CD1c-positive myeloid dendritic cell (primary cell): ENCODE results near the gene RAPGEF2.
"Not testable (repeated sequence)": the region's sequence is repeated elsewhere in the genome, so short reads cannot be mapped to it uniquely, and the experiment has no call there.

Experiments
- DNase-seq: peaks from one replicate; pipeline ENCODE4 v3.0.0-alpha.2; 2016; ENCODE audit errors: extremely low spot score

Gene RAPGEF2

DNA sequence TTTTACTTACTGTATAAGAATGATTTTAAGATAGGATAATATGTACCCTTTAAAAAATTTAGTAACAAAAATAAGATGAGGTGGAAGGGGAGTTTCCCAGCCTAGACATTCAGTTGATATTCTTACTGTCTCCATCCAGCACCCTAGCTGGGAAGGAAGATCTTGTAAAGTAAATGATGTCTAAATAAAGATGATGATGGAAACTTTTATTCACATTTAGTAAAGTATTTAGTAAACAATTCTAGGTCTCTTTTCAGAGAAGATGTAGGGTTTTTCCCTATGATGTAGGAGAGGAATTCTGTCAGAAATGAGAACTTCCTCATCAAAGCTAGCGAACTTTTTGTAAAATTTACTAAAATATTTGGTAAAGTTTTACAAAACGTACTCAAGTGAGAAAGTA lies 136.8 kb downstream of the RAPGEF2 start:
- DNase-seq = peak; percentile 49

DNA sequence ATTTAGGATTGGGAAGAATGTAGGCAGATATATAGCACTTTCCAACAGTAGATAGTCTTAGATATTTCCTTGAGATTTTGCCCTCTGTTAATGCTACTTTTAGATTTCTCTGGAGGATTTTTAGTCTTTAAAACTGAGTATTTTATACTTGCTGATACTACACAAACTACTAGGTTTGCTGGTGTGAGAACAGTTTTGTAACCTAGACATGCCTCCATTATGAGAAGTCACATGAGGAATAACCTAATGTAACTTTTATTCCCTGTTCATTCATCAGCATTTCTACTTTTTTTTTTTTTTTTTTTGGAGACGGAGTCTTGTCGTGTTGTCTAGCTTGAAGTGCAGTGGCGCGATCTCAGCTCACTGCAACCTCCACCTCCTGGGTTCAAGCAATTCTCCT lies 137.2 kb downstream of the RAPGEF2 start:
- no peak for DNase-seq

DNA sequence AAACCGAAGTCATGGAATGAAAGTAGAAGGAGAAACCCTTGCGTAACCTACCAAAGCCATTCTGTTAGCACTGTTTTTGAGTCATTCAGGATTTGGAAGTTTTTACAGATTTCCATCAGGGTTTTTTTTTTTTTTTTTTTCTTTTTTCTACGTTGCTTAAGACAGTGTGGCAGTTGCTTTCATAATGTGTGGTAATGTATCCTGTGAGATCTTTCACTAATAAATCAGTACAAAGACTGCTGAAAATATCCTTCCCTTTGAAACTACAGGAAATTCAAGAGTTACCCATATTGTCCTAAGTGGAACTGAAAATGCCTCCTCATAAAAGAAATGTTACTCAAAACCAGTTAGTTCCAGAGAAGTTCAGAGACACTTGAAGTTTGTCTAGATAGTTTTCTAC lies 137.8 kb downstream of the RAPGEF2 start:
- DNase-seq = peak; percentile 81

DNA sequence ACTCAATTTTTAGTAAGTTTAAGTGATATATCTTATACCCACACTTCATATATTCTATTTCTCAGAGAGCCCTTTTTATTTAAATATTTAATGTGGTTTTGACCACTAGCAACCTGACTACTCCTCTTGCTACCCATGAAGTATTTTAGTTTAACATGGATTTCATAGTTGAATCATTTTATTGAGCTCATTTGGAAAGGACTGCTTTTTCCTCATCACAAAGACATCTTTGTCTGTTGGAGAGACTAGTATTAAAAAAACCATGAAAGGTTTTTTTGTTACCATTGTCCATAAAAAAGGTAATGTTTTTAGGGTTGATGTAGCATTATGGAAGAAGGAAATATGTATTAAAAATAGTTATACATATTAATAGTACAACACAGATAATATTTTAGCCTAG lies 139.5 kb downstream of the RAPGEF2 start:
- DNase-seq = no peak

DNA sequence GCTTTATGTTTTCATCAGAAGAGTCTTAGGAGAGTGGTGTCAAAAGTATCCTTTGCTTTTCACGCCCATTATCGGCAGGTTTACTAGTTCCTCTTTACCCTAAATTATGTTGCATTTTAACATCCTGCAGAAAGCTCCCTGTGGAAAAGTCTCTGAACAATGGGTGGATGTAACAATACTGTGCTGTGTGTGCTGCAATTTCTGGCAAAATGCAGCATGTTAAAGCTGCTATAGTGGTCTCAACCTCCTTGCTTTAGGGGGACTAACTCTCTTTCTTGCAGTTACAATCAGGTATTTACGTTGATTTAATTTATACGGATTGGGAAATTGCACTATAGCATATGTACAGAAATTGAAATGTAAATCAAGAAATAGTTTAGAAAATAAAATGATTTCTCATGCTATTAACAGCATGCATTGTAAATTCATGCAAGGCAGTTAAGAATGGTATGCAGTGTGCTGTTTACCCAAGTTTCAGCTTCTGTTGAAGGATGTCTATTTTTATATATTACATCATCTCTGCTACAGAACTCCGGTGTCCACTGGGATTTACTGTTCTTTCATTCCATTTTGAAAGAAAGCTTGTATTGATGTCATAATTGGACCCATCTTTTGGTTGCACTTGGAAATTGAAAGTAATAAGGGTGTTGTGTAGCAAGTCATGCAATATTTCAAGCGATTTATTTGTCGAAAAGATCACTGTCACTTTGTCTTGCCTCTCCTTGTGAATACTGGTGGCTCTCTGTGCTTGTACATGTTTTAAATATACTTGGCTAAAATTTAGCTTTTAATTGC lies 145.7 kb downstream of the RAPGEF2 start:
- no peak for DNase-seq

DNA sequence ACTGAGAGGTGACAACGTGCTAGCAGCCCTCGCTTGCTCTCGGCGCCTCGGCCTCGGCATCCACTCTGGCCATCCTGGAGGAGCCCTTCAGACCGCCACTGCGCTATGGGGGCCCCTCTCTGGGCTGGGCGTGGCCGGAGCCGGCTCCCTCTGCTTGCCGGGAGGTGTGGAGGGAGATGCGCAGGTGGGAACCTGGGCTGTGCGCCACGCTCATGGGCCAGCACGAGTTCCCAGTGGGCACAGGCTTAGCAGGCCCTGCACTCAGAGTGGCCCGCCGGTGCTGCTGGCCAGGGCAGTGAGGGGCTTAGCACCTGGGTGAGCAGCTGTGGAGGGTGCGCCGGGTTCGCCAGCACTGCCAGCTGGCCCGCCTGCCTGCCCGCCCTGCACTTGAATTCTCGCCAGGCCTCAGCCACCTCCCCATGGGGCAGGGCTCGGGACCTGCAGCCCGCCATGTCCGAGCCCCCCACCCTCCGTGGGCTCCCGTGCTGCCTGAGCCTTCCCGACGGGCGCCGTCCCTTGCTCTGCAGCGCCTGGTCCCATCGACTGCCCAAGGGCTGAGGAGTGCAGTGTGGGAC lies 148.0 kb downstream of the RAPGEF2 start:
- no peak for DNase-seq

DNA sequence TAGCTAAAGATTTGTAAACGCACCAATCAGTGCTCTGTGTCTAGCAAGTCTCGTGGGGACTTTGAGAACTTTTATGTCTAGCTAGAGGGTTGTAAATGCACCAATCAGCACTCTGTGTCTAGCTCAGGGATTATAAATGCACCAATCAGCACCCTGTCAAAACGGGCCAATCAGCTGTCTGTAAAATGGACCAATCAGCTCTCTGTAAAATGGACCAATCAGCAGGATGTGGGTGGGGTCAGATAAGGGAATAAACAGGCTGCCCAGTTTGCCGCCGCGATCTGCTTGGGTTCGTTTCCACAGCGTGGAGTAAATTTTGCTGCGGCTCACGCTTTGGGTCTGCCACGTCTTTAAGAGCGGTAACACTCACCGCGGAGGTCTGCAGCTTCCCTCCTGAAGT lies 148.7 kb downstream of the RAPGEF2 start:
- DNase-seq = not testable (repeated sequence)

DNA sequence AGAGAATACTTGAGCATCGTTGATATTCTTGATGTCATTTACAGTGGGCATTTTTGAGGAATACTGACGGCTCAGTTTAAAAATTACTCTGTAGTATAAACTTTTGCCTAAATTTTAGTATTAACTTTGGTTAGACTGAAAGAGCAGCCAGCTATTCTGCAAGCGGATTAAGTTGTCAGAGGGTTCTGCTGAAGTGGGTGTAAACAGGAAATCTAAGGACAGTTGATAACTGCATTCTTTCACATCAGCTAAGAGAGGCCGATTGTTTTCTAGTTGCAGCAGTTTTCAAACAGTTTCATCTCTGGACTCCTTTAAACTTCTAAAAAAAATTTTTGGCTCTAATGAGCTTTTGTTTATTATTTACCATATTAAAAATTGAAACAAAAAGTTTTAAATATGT lies 149.6 kb downstream of the RAPGEF2 start:
- no peak for DNase-seq

DNA sequence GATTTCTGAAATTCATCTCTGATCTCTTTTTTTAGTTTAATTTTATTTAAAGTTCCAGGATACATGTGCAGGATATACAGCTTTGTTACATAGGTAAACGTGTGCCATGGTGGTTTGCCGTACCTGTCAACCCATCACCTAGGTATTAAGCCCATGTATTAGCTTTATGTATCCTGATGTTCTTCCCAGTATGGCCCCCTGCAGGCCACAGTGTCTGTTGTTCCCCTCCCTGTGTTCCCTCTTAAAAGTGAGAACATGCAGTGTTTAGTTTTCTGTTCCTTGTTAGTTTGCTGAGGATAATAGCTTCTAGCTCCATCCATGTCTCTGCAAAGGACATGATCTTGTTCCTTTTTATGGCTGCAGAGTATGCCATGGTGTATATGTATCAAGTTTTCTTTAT lies 153.2 kb downstream of the RAPGEF2 start:
- DNase-seq = no peak

DNA sequence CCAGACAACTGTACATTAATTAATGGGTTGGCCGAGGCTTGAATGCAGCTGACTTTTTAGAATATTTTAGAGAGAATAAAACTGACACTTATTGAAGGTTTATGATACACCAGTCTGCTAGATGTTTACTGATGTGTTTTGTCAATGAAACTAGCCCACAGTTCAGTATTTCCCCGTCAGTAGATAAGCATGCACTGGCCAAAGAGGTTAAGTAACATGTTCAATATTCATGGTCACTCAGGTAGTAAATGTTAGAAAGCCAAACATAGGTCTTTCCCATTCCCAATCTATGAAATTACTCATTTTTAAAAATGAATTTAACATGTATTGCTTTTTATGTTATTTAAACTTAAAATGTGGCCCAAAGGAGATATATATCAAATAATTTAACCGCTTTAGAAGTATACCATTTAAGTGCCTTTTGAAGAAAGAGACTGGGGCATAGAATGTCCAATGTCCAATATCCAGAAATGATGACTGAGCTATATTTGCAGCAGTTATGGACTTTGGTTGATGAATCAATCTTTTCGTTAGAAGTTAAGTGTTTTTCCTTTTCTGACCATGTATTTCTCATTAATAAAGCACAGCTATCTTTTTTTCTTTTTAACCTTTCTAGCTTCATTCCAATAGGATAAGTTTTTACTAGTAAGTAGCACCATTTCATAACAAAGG lies 156.1 kb downstream of the RAPGEF2 start:
- DNase-seq = no peak

DNA sequence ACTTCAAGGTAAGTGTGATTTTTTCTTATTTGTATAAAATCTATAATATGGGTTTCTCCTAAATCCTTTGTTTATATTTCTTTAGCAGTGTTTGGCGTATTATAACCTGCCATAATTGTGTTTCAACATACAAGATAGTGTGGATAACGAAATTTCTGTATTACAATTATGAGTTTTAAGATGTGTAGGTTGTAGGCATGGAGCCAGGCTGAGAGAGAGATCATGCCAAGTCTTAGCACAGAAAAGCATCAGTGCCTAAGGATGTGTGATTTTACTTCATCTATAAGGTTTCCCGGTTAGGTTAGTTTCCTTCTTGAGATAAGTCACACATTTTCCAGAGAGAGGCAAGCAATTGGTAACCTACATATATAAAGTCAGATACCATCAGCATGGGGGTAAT lies 161.2 kb downstream of the RAPGEF2 start:
- no peak for DNase-seq

DNA sequence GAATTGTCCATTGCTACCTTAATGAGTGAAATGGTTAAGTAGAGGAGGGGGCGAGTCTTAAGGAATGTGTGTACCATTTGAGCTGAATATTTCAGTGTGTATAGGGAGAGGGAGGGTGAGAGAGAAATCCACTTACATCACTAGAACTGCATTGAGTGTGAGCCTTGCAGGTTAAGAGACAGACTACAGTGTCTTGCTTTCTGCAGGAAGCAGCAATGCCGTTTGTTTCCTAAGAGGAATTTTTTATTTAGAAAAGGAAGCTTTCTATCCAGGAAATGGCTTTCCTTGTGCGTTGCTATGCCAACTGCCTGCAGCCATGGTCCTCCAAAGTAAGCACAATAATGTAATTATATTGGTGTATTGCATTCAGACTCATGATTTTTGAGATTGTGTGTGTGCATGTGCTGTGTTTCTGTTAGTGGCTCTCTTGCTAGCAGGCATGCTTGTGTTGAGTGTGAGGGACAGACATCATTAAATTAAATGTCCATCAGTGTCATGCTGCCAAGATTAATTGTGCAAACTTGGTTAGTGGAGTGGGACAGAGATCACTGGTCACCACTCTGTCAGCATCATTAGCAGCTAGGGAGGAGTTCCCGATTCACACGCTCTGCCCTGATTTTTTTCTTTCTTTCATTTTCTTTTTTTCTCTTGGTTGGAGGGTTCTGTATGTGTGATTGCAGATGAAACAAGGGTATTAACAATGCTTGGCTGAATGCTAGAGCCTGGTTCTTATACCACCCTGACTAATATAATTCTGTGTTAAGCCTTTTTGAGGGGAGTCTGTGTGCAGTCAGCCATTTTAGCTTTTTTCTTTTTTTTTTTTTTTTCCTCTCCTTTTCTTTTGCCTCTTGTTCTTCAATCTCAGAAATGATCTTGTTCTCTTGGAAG lies 164.3 kb downstream of the RAPGEF2 start:
- DNase-seq = no peak

DNA sequence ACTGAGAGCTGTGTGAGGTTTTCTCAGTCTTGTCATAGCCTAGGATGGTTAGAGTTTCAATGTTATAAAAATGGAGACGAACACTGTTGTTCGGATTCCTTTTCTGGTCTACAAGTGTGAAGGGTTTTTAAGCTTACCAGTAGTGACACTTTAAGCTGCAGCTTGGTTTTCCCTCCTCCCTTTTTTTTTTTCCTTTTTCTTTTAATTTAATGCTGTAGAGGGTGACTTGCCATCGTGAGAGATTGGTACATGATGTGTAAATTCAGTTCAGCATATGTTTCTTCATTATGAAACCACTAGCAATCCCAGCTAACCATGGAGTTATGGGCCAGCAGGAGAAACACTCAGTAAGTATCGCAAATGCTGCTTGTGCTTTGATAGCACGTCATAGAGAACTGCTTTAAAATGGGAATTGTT lies 165.0 kb downstream of the RAPGEF2 start:
- no peak for DNase-seq

DNA sequence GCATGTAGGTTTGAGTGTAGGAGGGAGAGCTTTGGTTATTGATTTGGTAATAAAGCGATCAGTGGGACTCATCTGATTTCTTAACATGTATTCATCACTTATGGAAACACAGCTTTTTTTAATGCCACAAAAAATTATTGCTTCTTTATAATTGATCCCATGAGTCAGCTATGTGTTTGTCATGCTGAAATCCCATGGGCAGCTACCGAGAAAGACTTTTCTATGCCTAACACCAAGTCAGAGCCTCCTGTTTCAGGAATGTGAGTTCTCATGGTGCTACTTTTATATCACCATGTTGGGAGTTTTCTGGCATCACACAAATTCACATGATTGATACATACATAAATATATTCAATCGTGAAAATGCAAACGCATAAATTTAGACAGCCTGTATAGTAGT lies 165.7 kb downstream of the RAPGEF2 start:
- DNase-seq = no peak

DNA sequence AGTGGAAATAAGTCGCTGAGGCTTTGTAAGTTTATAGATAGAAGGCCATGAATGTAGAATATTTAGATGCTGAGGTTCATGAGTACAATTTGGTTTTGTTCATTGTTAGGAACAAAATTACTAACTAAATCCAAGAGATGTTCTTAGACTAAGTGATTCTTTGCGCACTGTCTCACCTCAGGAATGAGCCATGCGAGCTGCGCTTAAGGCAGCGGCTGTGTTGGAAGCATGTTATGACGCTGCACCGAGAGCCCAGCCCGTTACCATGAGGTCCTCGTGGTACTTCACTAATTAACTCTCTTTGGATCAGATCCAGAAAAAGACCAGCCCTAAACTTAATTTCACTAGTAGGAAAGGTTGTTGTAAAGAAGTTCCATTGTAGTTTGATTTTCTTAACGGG lies 166.2 kb downstream of the RAPGEF2 start:
- DNase-seq = no peak

DNA sequence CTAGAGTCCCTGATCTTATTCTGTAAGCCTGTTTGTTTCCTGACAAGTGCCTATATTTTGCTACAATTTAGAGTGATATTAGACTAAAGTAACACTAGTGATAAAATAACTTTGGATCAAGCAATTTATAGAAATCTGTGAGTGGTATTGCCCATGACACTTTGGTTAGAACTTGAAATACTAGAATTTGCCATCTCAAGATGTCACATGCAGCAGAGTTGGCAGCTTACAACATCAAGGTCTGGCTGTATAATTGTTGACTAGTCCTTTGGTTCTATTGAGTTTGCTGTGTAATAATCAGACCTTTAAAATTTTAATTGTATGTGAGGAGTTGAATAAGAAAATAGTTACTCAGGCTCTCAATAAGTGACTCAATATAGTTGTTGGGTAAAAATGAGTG lies 167.1 kb downstream of the RAPGEF2 start:
- DNase-seq = no peak

DNA sequence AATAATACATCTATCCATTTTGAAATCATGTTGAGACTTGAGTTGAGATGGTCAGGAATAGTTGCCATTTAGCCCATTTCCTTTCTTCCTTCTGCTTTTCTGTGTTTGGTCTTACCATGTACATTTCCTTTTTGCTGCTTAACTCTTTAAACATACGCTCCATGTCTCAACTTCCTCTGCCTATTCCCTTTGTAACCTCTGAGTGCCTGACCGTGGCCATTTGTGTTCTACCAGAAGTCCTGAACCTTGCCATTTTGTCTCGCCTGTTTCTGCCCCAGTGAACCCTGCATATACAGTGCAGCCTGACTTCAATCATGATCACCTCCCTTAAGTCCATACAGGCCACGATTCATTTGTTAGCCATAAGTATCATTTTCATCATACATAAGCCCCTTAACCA lies 169.0 kb downstream of the RAPGEF2 start:
- DNase-seq = peak; percentile 37

DNA sequence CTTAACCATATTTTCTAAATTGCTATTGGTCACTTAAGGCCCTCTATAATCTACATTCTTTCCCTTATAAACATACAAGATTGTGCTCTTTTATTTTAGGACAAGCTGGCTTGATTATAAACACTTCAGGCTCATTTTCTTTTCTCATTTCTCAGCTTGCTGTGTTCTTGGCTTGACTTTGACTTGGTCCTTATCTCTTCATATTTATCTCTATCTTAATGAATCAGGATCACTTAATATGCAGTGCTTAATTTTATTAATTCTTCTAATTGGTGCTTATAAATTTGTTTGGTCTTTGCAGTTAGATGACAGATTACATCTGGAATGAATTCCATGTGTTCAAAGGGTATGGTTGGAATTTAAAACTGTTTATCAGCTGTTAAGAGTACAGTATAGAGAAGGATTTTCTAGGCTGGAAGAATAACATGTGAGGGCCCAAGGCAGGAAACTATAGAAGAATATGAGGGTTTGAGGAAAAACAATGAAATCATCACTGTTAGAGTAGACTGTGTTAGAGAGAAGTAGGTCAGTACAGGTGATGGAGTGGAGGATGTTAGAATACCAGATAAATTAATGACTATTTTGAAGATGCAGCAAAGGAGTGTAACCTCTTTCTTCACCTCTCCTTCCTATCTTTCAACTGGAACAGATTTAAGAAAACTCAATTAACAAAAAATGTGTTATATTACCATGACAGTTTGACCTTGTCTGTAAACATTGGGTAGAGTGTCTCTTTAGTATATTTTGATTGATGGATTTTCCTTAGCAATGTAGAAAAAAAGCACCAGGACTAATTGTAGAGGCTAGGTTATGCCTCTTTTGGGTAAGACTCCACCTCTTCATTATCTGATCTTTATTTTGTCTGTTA lies 169.6 kb downstream of the RAPGEF2 start:
- no peak for DNase-seq

DNA sequence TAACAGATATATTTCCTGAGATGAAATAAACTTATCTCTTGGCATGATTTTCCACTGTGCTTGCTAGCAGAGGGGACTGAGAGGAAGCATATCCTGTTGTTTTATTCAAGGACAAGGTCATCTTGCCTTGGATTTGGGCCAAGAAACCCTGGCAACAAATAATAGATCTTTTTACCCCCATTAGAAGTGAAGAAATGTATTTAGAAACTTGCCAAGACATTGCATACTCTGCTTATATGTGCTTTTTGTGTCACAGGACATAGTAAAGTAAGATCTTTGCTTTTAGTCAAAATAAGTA lies 170.2 kb downstream of the RAPGEF2 start:
- DNase-seq = no peak

DNA sequence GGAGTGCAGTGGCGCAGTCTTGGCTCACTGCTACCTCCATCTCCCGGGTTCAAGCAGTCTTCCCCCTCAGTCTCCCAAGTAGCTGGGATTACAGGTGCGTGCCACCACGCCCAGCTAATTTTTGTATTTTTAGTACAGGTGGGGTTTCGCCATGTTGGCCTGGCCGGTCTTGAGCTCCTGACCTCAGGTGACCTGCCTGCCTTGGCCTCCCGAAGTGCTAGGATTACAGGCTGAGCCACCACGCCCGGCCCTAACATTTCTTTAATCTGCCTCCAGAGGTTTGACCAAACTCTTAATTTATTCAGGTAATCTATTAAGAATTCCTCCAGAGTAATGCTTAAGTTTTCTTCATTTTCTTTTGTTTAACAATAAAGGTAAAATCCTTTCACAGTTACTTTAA lies 171.0 kb downstream of the RAPGEF2 start:
- DNase-seq = no peak

DNA sequence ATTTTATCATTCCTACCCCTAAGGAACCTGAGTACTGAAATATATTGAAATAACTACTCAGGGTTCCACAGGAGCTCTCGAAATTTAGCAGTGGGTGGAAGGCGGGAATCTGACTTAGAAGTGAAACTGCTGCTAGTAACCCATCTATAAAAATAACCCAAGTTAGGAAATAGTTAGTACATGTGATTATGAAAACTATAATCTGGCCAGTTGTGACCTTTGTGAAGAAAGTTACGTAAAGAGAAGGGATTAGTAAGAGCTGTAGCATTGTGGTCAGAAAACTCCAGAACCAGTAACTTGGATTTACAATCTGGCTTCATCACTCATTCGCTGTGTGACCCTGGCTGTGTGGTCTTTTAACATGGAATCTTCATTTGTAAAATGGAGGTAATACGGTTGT lies 175.5 kb downstream of the RAPGEF2 start:
- DNase-seq = peak; percentile 80
